K562 (cell line): ENCODE measurements around the gene HSD17B10. TPM values are rescaled to one million over a fixed set of nuclear protein-coding genes. Genes with fewer than 3 reads are reported as not detected.

ENCODE experiments used
- ATAC-seq: fragments of 200-7000 bp; cut with Tn5 transposase; 3 replicates; pipeline ENCODE4 v1.9.1; 2020; ENCODE audit warnings: moderate library complexity
- BruUV-seq: library from RNA; stranded (reverse); fragments of 400-500 nt; replicated peaks from 2 replicates; lab custom pipeline; 2021; lab: Mats Ljungman, UMichigan
- CTCF ChIA-PET: fragments of 300-600 bp; formaldehyde crosslinking; extraction: SDS; loops from one replicate; lab custom pipeline; 2021; ENCODE audit warnings: low intra/inter-chr PET ratio; lab: Yijun Ruan, JAX
- POLR2A ChIA-PET: fragments of 300-600, 350-650 bp; sonication (Branson Sonifier 250); formaldehyde crosslinking; extraction: SDS; loops from one replicate; lab custom pipeline; 2021; ENCODE audit warnings: antibody characterized with exemption, inconsistent platforms; lab: Yijun Ruan, JAX
- DNase-seq, 4 experiments: peaks; one replicate each; pipeline versions ENCODE4 v3.0.0 to v3.0.0-alpha.2; 2011 to 2018; ENCODE audit warnings: low spot score in 3 of 4, mixed read lengths in 3 of 4; ENCODE audit errors: extremely low read depth in 1 of 4
- FAIRE-seq: peaks from 2 replicates; lab custom pipeline; 2011; peaks lifted over from hg19 to GRCh38; lab: Jason Lieb, UNC
- H2AFZ ChIP-seq: 2 replicates; pipeline ENCODE4 v1.6.0; 2011; ENCODE audit warnings: low read depth, low read length, control low read depth, inconsistent platforms
- H3K27ac ChIP-seq: fragments of 200-600 bp; 3 replicates; pipeline ENCODE4 v1.8.0; 2011; ENCODE audit warnings: low read depth, mild to moderate bottlenecking, control low read depth, inconsistent platforms, low read length, moderate library complexity, mixed read lengths; ENCODE audit errors: extremely low read depth
- H3K27me3 ChIP-seq, 2 experiments: fragments of 300-600 bp in 1 of 2; 2 replicates in 1 of 2; 3 replicates in 1 of 2; pipeline versions ENCODE4 v1.6.0 to v1.8.0; 2011; ENCODE audit warnings: inconsistent platforms in 2 of 2, low read length in 2 of 2, mild to moderate bottlenecking in 1 of 2, mixed read lengths in 1 of 2, moderate library complexity in 1 of 2; ENCODE audit not compliant: control insufficient read depth in 2 of 2, insufficient read depth in 2 of 2
- H3K36me3 ChIP-seq: fragments of 300-600 bp; 3 replicates; pipeline ENCODE4 v1.8.0; 2011; ENCODE audit warnings: mild to moderate bottlenecking, low read length, inconsistent platforms; ENCODE audit not compliant: control insufficient read depth, insufficient read depth
- H3K4me1 ChIP-seq, 2 experiments: fragments of 200-600 bp in 1 of 2; replicated peaks in 1 of 2; 2 replicates in 1 of 2; 3 replicates in 1 of 2; pipeline versions ENCODE4 v1.5.1 to v1.8.0; 2011; ENCODE audit warnings: inconsistent platforms in 2 of 2, low read length in 2 of 2, mild to moderate bottlenecking in 1 of 2, mixed read lengths in 1 of 2, moderate library complexity in 1 of 2; ENCODE audit not compliant: control insufficient read depth in 2 of 2, insufficient read depth in 2 of 2
- H3K4me2 ChIP-seq: 2 replicates; pipeline ENCODE4 v1.6.1; 2011; ENCODE audit warnings: low read length, control low read depth, inconsistent platforms, mixed read lengths; ENCODE audit not compliant: insufficient read depth
- H3K4me3 ChIP-seq: fragments of 200-600 bp; sonication (generic), shearing (Covaris generic); 2 replicates; pipeline ENCODE4 v1.5.1; 2016; ENCODE audit warnings: control low read depth, inconsistent platforms
- H3K79me2 ChIP-seq: fragments of 200-600 bp; 3 replicates; pipeline ENCODE4 v1.8.0; 2011; ENCODE audit warnings: low read length, inconsistent platforms; ENCODE audit not compliant: control insufficient read depth, insufficient read depth
- H3K9ac ChIP-seq, 2 experiments: 2 replicates each; pipeline versions ENCODE4 v1.6.0 to v1.6.1; 2011; ENCODE audit warnings: low read depth in 2 of 2, low read length in 2 of 2, control low read depth in 1 of 2, inconsistent platforms in 1 of 2, mild to moderate bottlenecking in 1 of 2, mixed read lengths in 1 of 2; ENCODE audit not compliant: insufficient read depth in 1 of 2
- H3K9me1 ChIP-seq: one replicate; pipeline ENCODE4 v1.6.0; 2011; ENCODE audit warnings: inconsistent platforms, mild to moderate bottlenecking, low read length, moderate library complexity; ENCODE audit not compliant: control insufficient read depth, insufficient read depth
- H3K9me3 ChIP-seq: replicated peaks from 2 replicates; pipeline ENCODE4 v1.5.1; 2011; ENCODE audit warnings: low read depth, low read length, inconsistent platforms; ENCODE audit not compliant: control insufficient read depth, insufficient read depth
- H4K20me1 ChIP-seq: replicated peaks from 2 replicates; pipeline ENCODE4 v1.6.1; 2011; ENCODE audit warnings: low read length, inconsistent platforms, mixed read lengths; ENCODE audit not compliant: control insufficient read depth, insufficient read depth
- ASH1L ChIP-seq: fragments of 450-650 bp; IDR thresholded peaks from 2 replicates; pipeline ENCODE4 v1.6.1; 2018; ENCODE audit warnings: borderline replicate concordance, mild to moderate bottlenecking, low read depth; ENCODE audit not compliant: partially characterized antibody
- DMBX1 ChIP-seq: fragments of 250-450 bp; sonication (Bioruptor Pico); IDR thresholded peaks from 2 replicates; pipeline ENCODE4 v1.8.0; 2022; ENCODE audit warnings: inconsistent platforms, mild to moderate bottlenecking, moderate library complexity, borderline replicate concordance
- NELFE ChIP-seq: IDR thresholded peaks from 2 replicates; pipeline ENCODE4 v1.6.1; 2011; ENCODE audit warnings: mild to moderate bottlenecking; ENCODE audit not compliant: insufficient read depth, insufficient read length
- RBFOX2 ChIP-seq: fragments of 200-400 bp; formaldehyde crosslinking; IDR thresholded peaks from 2 replicates; pipeline ENCODE4 v1.6.1; 2017; ENCODE audit warnings: low read depth, mild to moderate bottlenecking, low read length, moderate library complexity
- SETDB1 ChIP-seq: IDR thresholded peaks from one replicate; pipeline ENCODE4 v1.6.1; 2012; ENCODE audit warnings: low read length, control low read depth, inconsistent platforms
- TFAP4 ChIP-seq: sonication (generic); formaldehyde crosslinking; IDR thresholded peaks from 2 replicates; pipeline ENCODE4 v1.8.0; 2022; ENCODE audit warnings: missing genetic modification reagents, mild to moderate bottlenecking, moderate library complexity, borderline replicate concordance
- ZFP36 ChIP-seq: fragments of 150-350 bp; IDR thresholded peaks from 2 replicates; pipeline ENCODE4 v1.6.1; 2018; ENCODE audit warnings: low read length, low read depth; ENCODE audit not compliant: partially characterized antibody
- ZKSCAN3 ChIP-seq: fragments of 250-450 bp; sonication (Bioruptor Pico); IDR thresholded peaks from 2 replicates; pipeline ENCODE4 v1.4.0; 2020
- WGBS: fragments of 100-300 bp; shearing (Covaris generic); methylation state at CpG from one replicate; pipeline ENCODE4 v1.1.6; 2016; ENCODE audit warnings: low coverage, mixed read lengths; ENCODE audit not compliant: insufficient coverage; ENCODE audit errors: missing lambda C conversion rate; 5-methylcytosine and 5-hydroxymethylcytosine counted together
- in situ Hi-C: fragments of 300-500 bp; cut with MboI; formaldehyde crosslinking; loops from 4 replicates; pipeline ENCODE4 v1.15.0; 2018; ENCODE audit warnings: inconsistent platforms, mixed read lengths
- intact Hi-C: fragments of 100-400 bp; cut with micrococcal nuclease; formaldehyde crosslinking; loops from 2 replicates; pipeline ENCODE4 v1.14.2; 2022
- polyA plus RNA-seq, 8 experiments: library from polyadenylated mRNA; depleted of rRNA in 4 of 8; stranded (reverse) in 5 of 8; unstranded in 3 of 8; fragments of >200 nt; fragmentation: Nextera tagmentation in 2 of 8; fragmentation: Illumina TruSeq in 1 of 8; extraction: Ambion mirVana in 2 of 8; extraction: Trizol in 1 of 8; gene quantifications; 2 replicates each; pipeline versions ENCODE4 v1.2.1 to v1.2.3, GENCODE V29; 2011 to 2014; ENCODE audit warnings: inconsistent platforms in 1 of 8, missing spikeins in 1 of 8
- total RNA-seq, 7 experiments: library from RNA; depleted of rRNA in 6 of 7; stranded (reverse); fragments of >200 nt in 6 of 7; fragmentation: Illumina TruSeq in 2 of 7; extraction: Trizol in 2 of 7; gene quantifications; 2 replicates each; pipeline versions ENCODE4 v1.2.1 to v1.2.3, GENCODE V29; 2011 to 2021; ENCODE audit warnings: low replicate concordance in 1 of 7
- TF ChIP-seq, protein P1 (sequence below): fragments of 450-650 bp; IDR thresholded peaks from 2 replicates; pipeline ENCODE4 v1.6.1; 2017; ENCODE audit warnings: antibody characterized with exemption
- TF ChIP-seq, protein P2 (sequence below), 3 experiments: IDR thresholded peaks in 2 of 3; conservative IDR thresholded peaks in 1 of 3; 2 replicates each; pipeline ENCODE4 v1.5.1; 2011 to 2012; ENCODE audit warnings: low read length in 3 of 3, mild to moderate bottlenecking in 3 of 3, control low read depth in 2 of 3, improper control_type of control experiment in 1 of 3, inconsistent platforms in 1 of 3, low read depth in 1 of 3, mixed read lengths in 1 of 3, moderate library complexity in 1 of 3; ENCODE audit not compliant: insufficient read depth in 2 of 3
- TF ChIP-seq, protein P3 (sequence below): fragments of 250-450 bp; sonication (Bioruptor Pico); IDR thresholded peaks from 2 replicates; pipeline ENCODE4 v1.4.0; 2020; ENCODE audit warnings: mild to moderate bottlenecking, moderate library complexity
- TF ChIP-seq, protein P4 (sequence below): fragments of 250-450 bp; sonication (Bioruptor Pico); IDR thresholded peaks from 2 replicates; pipeline ENCODE4 v1.8.0; 2021; ENCODE audit warnings: borderline replicate concordance, mild to moderate bottlenecking, moderate library complexity; ENCODE audit not compliant: poor library complexity, severe bottlenecking

HSD17B10 gene
- total and polyA plus RNA-seq, 9 of the 15 experiments (the other 6 are each of a cell fraction or from before 2014, with no cell fraction given): 45.3 to 221 (median 186) TPM

DNA sequence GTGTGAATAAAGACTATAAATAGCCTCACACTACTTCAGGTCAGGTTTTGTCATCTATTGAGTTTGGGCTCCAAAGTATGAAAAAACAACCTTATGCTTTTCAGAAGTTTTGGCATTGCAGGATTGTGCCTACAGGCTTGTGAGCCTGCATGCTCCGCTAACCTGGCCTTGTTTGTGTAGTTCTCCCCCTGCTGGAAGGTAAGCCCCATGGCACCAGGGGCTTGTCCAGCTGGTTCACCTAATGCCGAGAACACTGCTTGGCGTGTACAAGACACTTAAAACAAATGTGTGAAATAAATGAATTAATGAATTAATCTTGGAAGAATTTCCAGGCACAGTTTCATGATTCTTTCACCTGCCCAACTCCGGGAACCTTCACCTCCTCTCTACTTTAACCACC is 1.8 kb upstream of the HSD17B10 start:
- Histone ChIP-seq H4K20me1 (no peaks in the 10 kb centered on the region), H2AFZ (peak overlapping the region; percentile 27; the same call in 1 of the 2 replicates), H3K9me3 (no peaks in the 10 kb centered on the region), H3K4me3 (no peak overlapping the region), H3K9ac (no peak overlapping the region), H3K36me3 (peaks cover 15% of the 10 kb centered on the region; the same call in 1 of the 3 replicates), H3K9me1 (no peaks in the 10 kb centered on the region), H3K79me2 (peaks cover 11% of the 10 kb centered on the region), H3K27me3 (no peaks in the 10 kb centered on the region; a peak in 2 of 5 replicates), H3K4me1 (peaks cover 11 to 16% of the 10 kb centered on the region in 2 experiments; a peak in 3 of 5 replicates), H3K27ac (no peak overlapping the region), H3K4me2 (no peak overlapping the region)
- ChIA-PET CTCF (interaction anchor here (1.5 to 1.8 kb wide), 2 partner anchors 119 to 123 kb away, joined by 8 to 10 read pairs; no protein-coding TSS in a partner anchor), POLR2A (interaction anchor here (0.5 to 3.2 kb wide), 5 partner anchors 11 to 155 kb away, joined by 3 to 17 read pairs (median 3); partner anchors contain the start of genes RIBC1 and SMC1A)
- intact Hi-C loops (loop anchor here (1.0 kb wide), 1 partner anchor 119 kb away; no protein-coding TSS in a partner anchor), in situ Hi-C loops (no loop called here)
- FAIRE-seq (peak; percentile 98), DNase-seq (peak; percentile 69 to 80 (median 74)), ATAC-seq (peak; percentile 85)
- BruUV-seq: no TSS peak
- 2% methylated on average over 4 of the region's 4 CpGs for WGBS
- TF ChIP-seq, protein P1, sequence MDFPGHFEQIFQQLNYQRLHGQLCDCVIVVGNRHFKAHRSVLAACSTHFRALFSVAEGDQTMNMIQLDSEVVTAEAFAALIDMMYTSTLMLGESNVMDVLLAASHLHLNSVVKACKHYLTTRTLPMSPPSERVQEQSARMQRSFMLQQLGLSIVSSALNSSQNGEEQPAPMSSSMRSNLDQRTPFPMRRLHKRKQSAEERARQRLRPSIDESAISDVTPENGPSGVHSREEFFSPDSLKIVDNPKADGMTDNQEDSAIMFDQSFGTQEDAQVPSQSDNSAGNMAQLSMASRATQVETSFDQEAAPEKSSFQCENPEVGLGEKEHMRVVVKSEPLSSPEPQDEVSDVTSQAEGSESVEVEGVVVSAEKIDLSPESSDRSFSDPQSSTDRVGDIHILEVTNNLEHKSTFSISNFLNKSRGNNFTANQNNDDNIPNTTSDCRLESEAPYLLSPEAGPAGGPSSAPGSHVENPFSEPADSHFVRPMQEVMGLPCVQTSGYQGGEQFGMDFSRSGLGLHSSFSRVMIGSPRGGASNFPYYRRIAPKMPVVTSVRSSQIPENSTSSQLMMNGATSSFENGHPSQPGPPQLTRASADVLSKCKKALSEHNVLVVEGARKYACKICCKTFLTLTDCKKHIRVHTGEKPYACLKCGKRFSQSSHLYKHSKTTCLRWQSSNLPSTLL: no peak
- TF ChIP-seq RBFOX2 (no peak), SETDB1 (no peak), TFAP4 (peak; percentile 81), DMBX1 (CRISPR knock-in tag) (no peak), ASH1L (no peak), NELFE (no peak), ZFP36 (no peak), ZKSCAN3 (CRISPR knock-in tag) (no peak)
- TF ChIP-seq, protein P2, sequence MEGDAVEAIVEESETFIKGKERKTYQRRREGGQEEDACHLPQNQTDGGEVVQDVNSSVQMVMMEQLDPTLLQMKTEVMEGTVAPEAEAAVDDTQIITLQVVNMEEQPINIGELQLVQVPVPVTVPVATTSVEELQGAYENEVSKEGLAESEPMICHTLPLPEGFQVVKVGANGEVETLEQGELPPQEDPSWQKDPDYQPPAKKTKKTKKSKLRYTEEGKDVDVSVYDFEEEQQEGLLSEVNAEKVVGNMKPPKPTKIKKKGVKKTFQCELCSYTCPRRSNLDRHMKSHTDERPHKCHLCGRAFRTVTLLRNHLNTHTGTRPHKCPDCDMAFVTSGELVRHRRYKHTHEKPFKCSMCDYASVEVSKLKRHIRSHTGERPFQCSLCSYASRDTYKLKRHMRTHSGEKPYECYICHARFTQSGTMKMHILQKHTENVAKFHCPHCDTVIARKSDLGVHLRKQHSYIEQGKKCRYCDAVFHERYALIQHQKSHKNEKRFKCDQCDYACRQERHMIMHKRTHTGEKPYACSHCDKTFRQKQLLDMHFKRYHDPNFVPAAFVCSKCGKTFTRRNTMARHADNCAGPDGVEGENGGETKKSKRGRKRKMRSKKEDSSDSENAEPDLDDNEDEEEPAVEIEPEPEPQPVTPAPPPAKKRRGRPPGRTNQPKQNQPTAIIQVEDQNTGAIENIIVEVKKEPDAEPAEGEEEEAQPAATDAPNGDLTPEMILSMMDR (IDR thresholded peaks at IDR 0.05 in 2 of 3, conservative IDR thresholded peaks at IDR 0.05 in 1 of 3; ENCODE audit: insufficient read depth in 2 of 3, low read depth in 1 of 3, low read length in 3 of 3): peak; percentile 78 to 81 (median 81)
- TF ChIP-seq, protein P3, sequence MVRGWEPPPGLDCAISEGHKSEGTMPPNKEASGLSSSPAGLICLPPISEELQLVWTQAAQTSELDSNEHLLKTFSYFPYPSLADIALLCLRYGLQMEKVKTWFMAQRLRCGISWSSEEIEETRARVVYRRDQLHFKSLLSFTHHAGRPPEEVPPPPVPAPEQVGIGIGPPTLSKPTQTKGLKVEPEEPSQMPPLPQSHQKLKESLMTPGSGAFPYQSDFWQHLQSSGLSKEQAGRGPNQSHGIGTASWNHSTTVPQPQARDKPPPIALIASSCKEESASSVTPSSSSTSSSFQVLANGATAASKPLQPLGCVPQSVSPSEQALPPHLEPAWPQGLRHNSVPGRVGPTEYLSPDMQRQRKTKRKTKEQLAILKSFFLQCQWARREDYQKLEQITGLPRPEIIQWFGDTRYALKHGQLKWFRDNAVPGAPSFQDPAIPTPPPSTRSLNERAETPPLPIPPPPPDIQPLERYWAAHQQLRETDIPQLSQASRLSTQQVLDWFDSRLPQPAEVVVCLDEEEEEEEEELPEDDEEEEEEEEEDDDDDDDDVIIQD: no peak
- TF ChIP-seq, protein P4, sequence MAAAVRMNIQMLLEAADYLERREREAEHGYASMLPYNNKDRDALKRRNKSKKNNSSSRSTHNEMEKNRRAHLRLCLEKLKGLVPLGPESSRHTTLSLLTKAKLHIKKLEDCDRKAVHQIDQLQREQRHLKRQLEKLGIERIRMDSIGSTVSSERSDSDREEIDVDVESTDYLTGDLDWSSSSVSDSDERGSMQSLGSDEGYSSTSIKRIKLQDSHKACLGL (CRISPR knock-in tag): no peak
